Tibial artery (tissue), 4 donors: Measurements from ENCODE around the gene CAMTA1.

Source experiments
- DNase-seq, 2 donors: peaks; one replicate each; pipeline ENCODE4 v3.0.0-alpha.2; 2019
- H3K27ac ChIP-seq, 2 donors: fragments of 200-600 bp; sonication (generic) in 1 of 2; 1 replicate in 1 of 2; 2 replicates in 1 of 2; pipeline ENCODE4 v1.5.1; 2018 to 2019; ENCODE audit warnings: mild to moderate bottlenecking in 1 of 2
- H3K27me3 ChIP-seq, 2 donors: fragments of 200-600 bp; sonication (generic) in 1 of 2; one replicate each; pipeline versions ENCODE4 v1.5.1 to v1.6.0; 2016 to 2019
- H3K36me3 ChIP-seq, 3 donors: fragments of 200-600 bp; sonication (generic) in 2 of 3; one replicate each; pipeline ENCODE4 v1.5.1; 2016 to 2019; ENCODE audit warnings: mild to moderate bottlenecking in 2 of 3
- H3K4me1 ChIP-seq, 4 donors: fragments of 200-600 bp; sonication (generic) in 2 of 4; 1 replicate in 3 of 4; 2 replicates in 1 of 4; pipeline ENCODE4 v1.5.1; 2016 to 2019
- H3K4me3 ChIP-seq, 2 donors: fragments of 200-600 bp; sonication (generic) in 1 of 2; 1 replicate in 1 of 2; 2 replicates in 1 of 2; pipeline ENCODE4 v1.5.1; 2018 to 2019; ENCODE audit warnings: mild to moderate bottlenecking in 2 of 2
- H3K9me3 ChIP-seq, 3 donors: fragments of 200-600 bp; sonication (generic) in 1 of 3; one replicate each; pipeline ENCODE4 v1.5.1; 2016 to 2019
- CTCF ChIP-seq, 2 experiments: fragments of 200-600 bp in 1 of 2; fragments of 450-650 bp in 1 of 2; IDR thresholded peaks; one replicate each; pipeline ENCODE4 v1.5.1; 2017 to 2019; ENCODE audit warnings: antibody characterized with exemption in 2 of 2, mild to moderate bottlenecking in 1 of 2, moderate library complexity in 1 of 2
- intact Hi-C: fragments of 100-400 bp; cut with DNase I; formaldehyde crosslinking; loops from one replicate; pipeline ENCODE4 v1.15.0; 2023; ENCODE audit warnings: low total_unique reads

CAMTA1 gene

GRCh38 chr1:7811476-7811875 is 1026.2 kb downstream of the CAMTA1 start:
- intact Hi-C loops, result no loop called here
- Histone ChIP-seq H3K36me3 (peaks cover 61 to 68% (median 64%) of the 10 kb centered on the region in 3 donors), H3K9me3 (peaks cover 0 to 9% (median 0%) of the 10 kb centered on the region in 3 donors), H3K4me3 (no peak overlapping the region), H3K4me1 (no peaks in the 10 kb centered on the region), H3K27me3 (no peaks in the 10 kb centered on the region), H3K27ac (no peak overlapping the region)
- no peak for DNase-seq
- no peak for TF ChIP-seq CTCF (IDR thresholded peaks at IDR 0.05)

- no peak for DNase-seq
- intact Hi-C loops, result no loop called here
- Histone ChIP-seq H3K27ac (no peak overlapping the region), H3K9me3 (peaks cover 0 to 9% (median 0%) of the 10 kb centered on the region in 3 donors), H3K36me3 (peaks cover 58 to 72% (median 71%) of the 10 kb centered on the region in 3 donors), H3K27me3 (no peaks in the 10 kb centered on the region), H3K4me1 (no peaks in the 10 kb centered on the region), H3K4me3 (no peak overlapping the region)
- no peak for TF ChIP-seq CTCF (IDR thresholded peaks at IDR 0.05)
These were observed 1028.6 kb downstream of the CAMTA1 start for GRCh38 chr1:7813677-7814373.
